Smooth muscle cell of the pulmonary artery (primary cell): ENCODE measurements around the gene GPSM1. TPM values are rescaled to one million over a fixed set of nuclear protein-coding genes. Genes with fewer than 3 reads are reported as not detected.

Experiments used
- total RNA-seq: library from RNA; depleted of rRNA; stranded (reverse); fragments of >200 nt; gene quantifications from 2 replicates; pipeline ENCODE4 v1.2.3, GENCODE V29; 2014

GPSM1 gene, protein sequence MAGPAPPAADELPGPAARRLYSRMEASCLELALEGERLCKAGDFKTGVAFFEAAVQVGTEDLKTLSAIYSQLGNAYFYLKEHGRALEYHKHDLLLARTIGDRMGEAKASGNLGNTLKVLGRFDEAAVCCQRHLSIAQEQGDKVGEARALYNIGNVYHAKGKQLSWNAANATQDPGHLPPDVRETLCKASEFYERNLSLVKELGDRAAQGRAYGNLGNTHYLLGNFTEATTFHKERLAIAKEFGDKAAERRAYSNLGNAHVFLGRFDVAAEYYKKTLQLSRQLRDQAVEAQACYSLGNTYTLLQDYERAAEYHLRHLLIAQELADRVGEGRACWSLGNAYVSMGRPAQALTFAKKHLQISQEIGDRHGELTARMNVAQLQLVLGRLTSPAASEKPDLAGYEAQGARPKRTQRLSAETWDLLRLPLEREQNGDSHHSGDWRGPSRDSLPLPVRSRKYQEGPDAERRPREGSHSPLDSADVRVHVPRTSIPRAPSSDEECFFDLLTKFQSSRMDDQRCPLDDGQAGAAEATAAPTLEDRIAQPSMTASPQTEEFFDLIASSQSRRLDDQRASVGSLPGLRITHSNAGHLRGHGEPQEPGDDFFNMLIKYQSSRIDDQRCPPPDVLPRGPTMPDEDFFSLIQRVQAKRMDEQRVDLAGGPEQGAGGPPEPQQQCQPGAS
- total RNA-seq, result 41.5 and 63.5 TPM in 2 replicates

GRCh38 chr9:136327304-136327974, at the start of gene GPSM1:
Gene GPSM1 (plus strand): TSS chr9:136327539. CDS start chr9:136327696, 157 bp downstream.

DNA sequence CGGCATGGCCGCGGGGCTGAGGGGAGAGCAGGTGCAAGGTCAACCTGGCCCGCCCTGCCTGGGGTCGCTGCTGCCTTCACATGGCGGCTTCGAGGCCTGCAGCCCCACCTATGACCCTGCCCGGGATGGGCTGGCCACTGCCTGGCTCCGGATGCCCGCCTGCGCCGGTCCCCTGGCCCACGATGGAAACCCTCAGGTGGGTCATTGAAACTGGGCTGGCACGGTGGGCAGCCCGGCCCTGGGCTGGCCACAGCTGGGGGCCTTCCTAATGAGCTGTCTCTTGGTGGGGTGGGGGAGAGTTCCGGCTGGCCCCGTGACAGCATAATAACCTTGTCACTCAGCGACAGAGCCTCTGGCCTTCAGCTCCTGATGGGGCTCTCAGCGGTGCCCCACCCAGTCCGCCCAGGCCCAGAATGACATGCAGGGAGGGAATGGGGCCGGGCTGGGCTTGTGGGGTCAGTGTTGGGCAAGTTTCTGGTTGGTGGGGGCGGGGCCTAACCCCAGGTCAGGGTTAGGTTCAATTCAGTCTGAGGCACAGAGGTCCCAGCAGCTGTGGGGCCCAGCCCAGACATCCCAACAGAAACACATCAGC, 23.4 kb upstream of the GPSM1 start, which contains the start of gene CCDC187:
Gene CCDC187 (minus strand): TSS at position 270 of the 592 bp plus-strand sequence. CDS start 264 bp downstream, at position 6.

DNA sequence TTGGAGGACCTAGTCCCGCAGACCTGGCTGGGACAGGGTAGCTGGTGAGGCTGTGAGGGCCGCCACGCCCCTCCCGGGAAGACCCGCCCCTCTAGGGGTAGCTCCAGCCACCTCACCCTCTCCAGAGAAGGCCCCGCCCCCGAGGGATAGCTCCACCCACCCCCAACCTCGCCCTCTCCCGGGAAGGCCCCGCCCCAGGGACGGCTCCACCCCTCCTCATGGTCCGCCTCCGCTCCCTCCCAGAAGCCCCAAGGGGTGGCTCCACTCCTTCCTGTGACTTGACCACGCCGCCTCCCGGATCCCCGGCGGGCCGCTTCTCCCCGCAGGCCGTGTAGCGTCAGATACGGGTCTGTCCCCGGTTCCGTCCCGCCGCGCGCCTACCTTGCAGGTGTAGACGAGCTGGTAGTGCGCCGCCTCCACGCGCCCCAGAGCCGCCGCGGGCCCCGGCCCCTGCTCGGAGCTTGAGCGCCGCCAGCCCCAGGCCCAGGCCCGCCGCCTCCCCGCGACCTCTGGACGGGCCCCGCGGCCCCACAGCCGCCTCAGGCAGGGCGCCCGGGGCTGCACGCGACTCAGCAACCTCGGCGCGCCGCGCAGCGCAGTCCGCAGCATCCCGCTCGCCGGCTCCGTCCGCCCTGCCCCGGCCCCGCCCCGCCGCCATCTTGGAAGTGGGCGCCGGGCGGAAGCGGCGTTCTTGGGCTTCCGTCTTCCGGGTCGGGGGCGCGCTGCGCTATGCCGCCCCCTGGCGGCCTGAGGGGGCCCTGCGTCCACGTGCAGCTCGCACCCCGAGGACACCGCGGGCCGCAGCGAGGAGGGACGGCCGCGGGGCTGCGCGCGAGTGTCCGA, 36.0 kb downstream of the GPSM1 start, which contains the start of gene DNLZ:
Gene DNLZ (minus strand): TSS at position 639 of the 843 bp plus-strand sequence. CDS start 30 bp downstream, at position 609.

GRCh38 chr9:136373300-136374182, 46.2 kb downstream of the GPSM1 start, which contains the start of gene CARD9:
Gene CARD9 (minus strand): TSS chr9:136373669. CDS start chr9:136372078, 1,591 bp downstream.

GRCh38 chr9:136400038-136400834, 72.9 kb downstream of the GPSM1 start, which contains the start of gene SNAPC4:
Gene SNAPC4 (minus strand): TSS chr9:136400170. CDS start chr9:136398428, 1,742 bp downstream.

Other genes with a start within 250 kb of the GPSM1 start
- 38.3 and 42.6 TPM in 2 replicates for gene NACC2, start 232.2 kb upstream of the GPSM1 start, total RNA-seq
- gene TMEM250, start 208.7 kb upstream of the GPSM1 start, total RNA-seq, result 70.5 and 96.1 TPM in 2 replicates
- gene LHX3, start 122.4 kb upstream of the GPSM1 start, total RNA-seq, result not detected in 2 replicates
- gene QSOX2, start 81.7 kb upstream of the GPSM1 start, total RNA-seq, result 15.8 and 32.2 TPM in 2 replicates
- gene CCDC187, start 23.4 kb upstream of the GPSM1 start, total RNA-seq, result under 0.01 and 0.07 TPM in 2 replicates
- gene DNLZ, start 36.2 kb downstream of the GPSM1 start, total RNA-seq, result 7.4 and 8.4 TPM in 2 replicates
- 0.85 and 3.1 TPM in 2 replicates for gene CARD9, start 46.1 kb downstream of the GPSM1 start, total RNA-seq
- 5.1 and 6.7 TPM in 2 replicates for gene SNAPC4, start 72.6 kb downstream of the GPSM1 start, total RNA-seq
- gene ENTR1, start 83.1 kb downstream of the GPSM1 start, total RNA-seq, result 25.6 and 45.6 TPM in 2 replicates
- gene PMPCA, start 83.1 kb downstream of the GPSM1 start, total RNA-seq, result 39.4 and 45.8 TPM in 2 replicates
- 7.2 and 12.5 TPM in 2 replicates for gene INPP5E, start 112.3 kb downstream of the GPSM1 start, total RNA-seq
- 47.1 and 51.4 TPM in 2 replicates for gene SEC16A, start 155.5 kb downstream of the GPSM1 start, total RNA-seq
- gene NOTCH1, start 218.5 kb downstream of the GPSM1 start, total RNA-seq, result 34.2 and 36.9 TPM in 2 replicates